ACC112 (cell line): ENCODE data around the gene HAP1.

Experiments used
- H2AFZ ChIP-seq: fragments of 200-600 bp; sonication (generic); one replicate; pipeline ENCODE4 v1.6.0; 2017; ENCODE audit warnings: antibody characterized with exemption, low read length; ENCODE audit not compliant: unreplicated experiment
- H3K27ac ChIP-seq: fragments of 200-600 bp; sonication (generic); 2 replicates; pipeline ENCODE4 v1.5.1; 2014; ENCODE audit warnings: low read depth, mild to moderate bottlenecking, antibody characterized with exemption, low read length, moderate library complexity
- H3K27me3 ChIP-seq: fragments of 200-600 bp; sonication (generic); 2 replicates; pipeline ENCODE4 v1.6.1; 2014; ENCODE audit warnings: mild to moderate bottlenecking, antibody characterized with exemption, low read length, moderate library complexity, mixed read lengths; ENCODE audit not compliant: insufficient read depth
- H3K36me3 ChIP-seq: fragments of 200-600 bp; sonication (generic); 2 replicates; pipeline ENCODE4 v1.6.1; 2016; ENCODE audit warnings: mild to moderate bottlenecking, antibody characterized with exemption, low read length, moderate library complexity, mixed read lengths; ENCODE audit not compliant: insufficient read depth
- H3K4me1 ChIP-seq: fragments of 200-600 bp; sonication (generic); one replicate; pipeline ENCODE4 v1.6.1; 2016; ENCODE audit warnings: low read length, mixed read lengths; ENCODE audit not compliant: insufficient read depth, unreplicated experiment, control insufficient read depth
- H3K4me3 ChIP-seq: fragments of 200-600 bp; sonication (generic); 2 replicates; pipeline ENCODE4 v1.5.1; 2014; ENCODE audit warnings: mild to moderate bottlenecking, low read depth, low read length
- H3K79me2 ChIP-seq: fragments of 200-600 bp; sonication (generic); one replicate; pipeline ENCODE4 v1.6.0; 2016; ENCODE audit warnings: low read length; ENCODE audit not compliant: control insufficient read depth, unreplicated experiment, insufficient read depth

Gene HAP1

GRCh38 chr17:41772586-41773189, 38.2 kb upstream of the HAP1 start:
- Histone ChIP-seq H3K27me3 (no peaks in the 10 kb centered on the region), H3K4me3 (no peak overlapping the region), H3K4me1 (peaks cover 9% of the 10 kb centered on the region), H3K79me2 (no peaks in the 10 kb centered on the region), H3K27ac (no peak overlapping the region), H2AFZ (no peak overlapping the region), H3K36me3 (no peaks in the 10 kb centered on the region)

- Histone ChIP-seq H2AFZ (no peak overlapping the region), H3K27me3 (no peaks in the 10 kb centered on the region), H3K36me3 (no peaks in the 10 kb centered on the region), H3K27ac (no peak overlapping the region), H3K4me3 (no peak overlapping the region), H3K4me1 (peaks cover 4% of the 10 kb centered on the region), H3K79me2 (no peaks in the 10 kb centered on the region)
These were observed 37.8 kb upstream of the HAP1 start for GRCh38 chr17:41772218-41772585.

GRCh38 chr17:41771389-41772206, 37.2 kb upstream of the HAP1 start:
- Histone ChIP-seq H3K36me3 (no peaks in the 10 kb centered on the region), H3K4me3 (no peak overlapping the region), H3K4me1 (no peaks in the 10 kb centered on the region), H2AFZ (no peak overlapping the region), H3K79me2 (no peaks in the 10 kb centered on the region), H3K27ac (no peak overlapping the region), H3K27me3 (no peaks in the 10 kb centered on the region)

DNA sequence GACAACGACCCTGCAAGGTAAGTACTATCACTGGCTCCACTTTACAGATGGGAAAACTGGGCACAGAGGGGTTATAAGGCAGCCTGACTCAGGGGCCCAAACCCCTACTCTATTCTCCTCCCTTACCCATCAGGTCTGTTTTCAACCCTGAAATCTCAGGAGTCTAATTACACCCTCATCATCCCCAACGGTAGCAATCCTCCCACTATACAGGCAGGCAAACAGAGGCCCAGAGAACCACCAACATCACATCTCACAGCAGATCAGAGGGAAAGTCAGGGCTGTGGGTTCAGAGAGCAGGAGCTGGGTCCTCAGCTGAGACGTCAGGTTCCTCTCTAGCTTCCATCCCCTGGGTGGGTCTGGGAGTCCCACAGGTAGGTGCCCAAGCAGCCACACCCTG, 35.5 kb upstream of the HAP1 start:
- Histone ChIP-seq H3K79me2 (no peaks in the 10 kb centered on the region), H3K4me1 (no peaks in the 10 kb centered on the region), H3K36me3 (no peaks in the 10 kb centered on the region), H3K27ac (no peak overlapping the region), H2AFZ (no peak overlapping the region), H3K27me3 (no peaks in the 10 kb centered on the region), H3K4me3 (no peak overlapping the region)

DNA sequence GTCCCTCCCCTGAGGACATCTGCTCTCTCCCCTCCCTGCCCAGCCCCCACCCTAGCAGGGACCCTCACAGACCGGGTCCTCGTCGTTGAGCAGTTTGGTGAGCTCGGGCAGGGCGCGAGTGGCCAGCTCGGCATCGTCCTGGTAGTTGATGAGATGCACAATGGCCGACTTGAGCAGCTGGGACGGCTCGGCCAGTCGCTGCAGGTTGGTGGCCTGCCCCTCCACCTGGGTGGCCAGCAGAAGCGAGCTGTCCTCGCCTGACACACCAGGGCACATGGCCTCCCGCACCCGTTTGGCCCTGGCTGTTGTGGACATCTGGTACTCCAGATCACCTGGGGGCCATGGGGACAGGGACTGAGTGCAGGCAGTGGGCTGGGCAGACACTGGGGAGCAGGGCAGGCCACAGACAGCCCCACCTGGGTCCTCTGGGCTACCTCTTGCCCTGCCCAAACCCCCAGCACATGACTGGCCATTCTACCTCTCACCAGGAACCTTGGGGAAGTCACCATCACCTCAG, 35.0 kb upstream of the HAP1 start:
- Histone ChIP-seq H3K4me1 (no peaks in the 10 kb centered on the region), H2AFZ (no peak overlapping the region), H3K36me3 (no peaks in the 10 kb centered on the region), H3K4me3 (no peak overlapping the region), H3K79me2 (no peaks in the 10 kb centered on the region), H3K27ac (no peak overlapping the region), H3K27me3 (no peaks in the 10 kb centered on the region)

DNA sequence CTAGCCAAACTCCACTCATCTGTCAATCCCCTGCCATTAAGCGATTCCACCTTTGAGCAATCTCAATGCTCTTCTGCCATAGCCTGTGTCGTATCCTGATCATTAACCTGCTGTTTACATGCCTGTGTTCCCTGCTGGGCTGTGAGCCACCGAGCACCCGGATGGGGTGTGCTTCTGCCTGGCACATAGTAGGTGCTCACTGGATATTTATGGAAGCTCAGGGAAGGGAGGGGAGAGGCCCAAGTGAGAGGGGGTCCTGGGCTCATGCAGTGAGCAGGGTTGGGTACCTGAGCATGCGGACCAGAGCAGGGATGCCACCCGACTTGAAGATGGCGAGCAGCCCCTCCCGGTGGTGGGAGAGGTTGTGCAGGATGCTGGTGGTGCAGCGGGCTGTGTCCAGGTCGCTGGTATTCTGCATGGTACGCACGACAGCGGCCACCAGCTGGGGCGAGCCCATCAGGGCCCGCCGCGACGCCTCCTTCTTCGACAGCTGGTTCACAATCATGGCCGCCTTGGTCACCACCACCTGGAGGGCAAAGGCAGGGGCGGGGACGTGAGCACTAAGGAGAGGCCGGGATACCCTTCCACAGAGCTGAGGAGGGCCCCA, 34.3 kb upstream of the HAP1 start:
- H3K79me2 ChIP-seq, result no peaks in the 10 kb centered on the region
- no peak overlapping the region for H2AFZ ChIP-seq
- H3K4me3 ChIP-seq, result no peak overlapping the region
- no peaks in the 10 kb centered on the region for H3K4me1 ChIP-seq
- no peaks in the 10 kb centered on the region for H3K27me3 ChIP-seq
- H3K36me3 ChIP-seq, result no peaks in the 10 kb centered on the region
- no peak overlapping the region for H3K27ac ChIP-seq

- Histone ChIP-seq H3K27ac (no peak overlapping the region), H2AFZ (no peak overlapping the region), H3K4me1 (no peaks in the 10 kb centered on the region), H3K27me3 (no peaks in the 10 kb centered on the region), H3K4me3 (no peak overlapping the region), H3K79me2 (no peaks in the 10 kb centered on the region), H3K36me3 (no peaks in the 10 kb centered on the region)
These were observed 33.0 kb upstream of the HAP1 start for GRCh38 chr17:41767324-41768042.

DNA sequence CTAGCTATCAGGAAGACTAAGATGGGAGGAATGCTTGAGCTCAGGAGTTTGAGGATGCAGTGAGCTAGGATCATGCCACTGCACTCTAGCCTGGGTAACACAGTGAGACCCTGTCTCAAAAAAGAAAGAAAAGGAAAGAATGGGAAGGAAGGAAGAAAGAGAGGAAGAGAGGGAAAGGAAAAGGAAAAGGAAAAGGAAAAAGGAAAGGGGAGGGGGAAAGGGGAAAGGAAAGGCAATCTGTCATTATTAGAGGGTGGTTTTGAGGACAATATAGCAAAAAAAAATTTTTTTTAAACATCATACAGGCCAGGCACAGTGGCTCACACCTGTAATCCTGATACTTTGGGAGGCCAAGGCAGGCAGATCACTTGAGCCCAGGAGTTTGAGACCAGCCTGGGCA, 31.7 kb upstream of the HAP1 start:
- no peaks in the 10 kb centered on the region for H3K4me1 ChIP-seq
- H3K36me3 ChIP-seq, result no peaks in the 10 kb centered on the region
- no peak overlapping the region for H2AFZ ChIP-seq
- H3K79me2 ChIP-seq, result no peaks in the 10 kb centered on the region
- H3K27me3 ChIP-seq, result no peaks in the 10 kb centered on the region
- no peak overlapping the region for H3K27ac ChIP-seq
- H3K4me3 ChIP-seq, result no peak overlapping the region

GRCh38 chr17:41763327-41763726, 28.9 kb upstream of the HAP1 start:
- no peaks in the 10 kb centered on the region for H3K79me2 ChIP-seq
- H3K27ac ChIP-seq, result no peak overlapping the region
- no peaks in the 10 kb centered on the region for H3K4me1 ChIP-seq
- no peaks in the 10 kb centered on the region for H3K36me3 ChIP-seq
- H3K27me3 ChIP-seq, result no peaks in the 10 kb centered on the region
- no peak overlapping the region for H2AFZ ChIP-seq
- no peak overlapping the region for H3K4me3 ChIP-seq

DNA sequence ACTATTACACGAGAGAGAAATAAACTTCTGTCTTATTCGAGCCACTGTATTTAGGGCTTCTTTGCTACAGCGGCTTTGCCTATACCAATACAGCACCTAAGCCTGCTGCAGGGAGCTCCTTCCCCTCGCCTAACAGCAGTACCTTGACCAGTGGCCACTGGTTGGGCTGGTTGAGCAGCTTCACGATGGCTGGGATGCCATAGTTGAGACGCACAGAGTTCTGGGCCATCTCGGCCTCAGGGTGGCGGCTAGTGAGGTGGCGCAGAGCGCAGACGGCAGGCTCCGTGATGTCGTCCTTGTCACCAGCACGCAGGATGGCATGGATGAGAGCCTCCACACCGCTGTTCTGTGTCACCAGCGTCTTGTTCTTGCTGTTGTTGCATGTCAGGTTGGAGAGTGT, 28.4 kb upstream of the HAP1 start:
- H3K27ac ChIP-seq, result no peak overlapping the region
- H3K36me3 ChIP-seq, result no peaks in the 10 kb centered on the region
- H3K27me3 ChIP-seq, result no peaks in the 10 kb centered on the region
- no peak overlapping the region for H3K4me3 ChIP-seq
- H2AFZ ChIP-seq, result no peak overlapping the region
- H3K79me2 ChIP-seq, result no peaks in the 10 kb centered on the region
- no peaks in the 10 kb centered on the region for H3K4me1 ChIP-seq
